GM20000 (cell line): ENCODE data around the gene HSPA12A.

Experiments used
- DNase-seq: peaks from one replicate; pipeline ENCODE4 v3.0.0; 2012; ENCODE audit warnings: low spot score
- CTCF ChIP-seq: IDR thresholded peaks from 2 replicates; pipeline ENCODE4 v1.5.1; 2012; ENCODE audit warnings: mild to moderate bottlenecking, control low read depth; ENCODE audit errors: extremely low read depth, missing control alignments

HSPA12A gene

GRCh38 chr10:116674901-116675423, 67.4 kb downstream of the HSPA12A start:
- no peak for TF ChIP-seq CTCF
- no peak for DNase-seq

GRCh38 chr10:116673866-116674265, 68.5 kb downstream of the HSPA12A start:
- DNase-seq = no peak
- no peak for TF ChIP-seq CTCF

GRCh38 chr10:116672891-116673290, 69.5 kb downstream of the HSPA12A start:
- TF ChIP-seq CTCF = no peak
- DNase-seq = no peak

- no peak for DNase-seq
- no peak for TF ChIP-seq CTCF
Measured at GRCh38 chr10:116671274-116671926, 71.0 kb downstream of the HSPA12A start.

- no peak for DNase-seq
- no peak for TF ChIP-seq CTCF
Measured at GRCh38 chr10:116670706-116671105, 71.7 kb downstream of the HSPA12A start.

- TF ChIP-seq CTCF = no peak
- DNase-seq = no peak
Measured at GRCh38 chr10:116669832-116670644, 72.3 kb downstream of the HSPA12A start.

- no peak for DNase-seq
Measured at GRCh38 chr10:116669080-116669479, 73.3 kb downstream of the HSPA12A start.

More at GRCh38 chr10:116669080-116669479, 73.3 kb downstream of the HSPA12A start:
- no peak for TF ChIP-seq CTCF
